ENCODE results near the gene FAM169A.
"Not testable (repeated sequence)": the region's sequence is repeated elsewhere in the genome, so short reads cannot be mapped to it uniquely, and the experiment has no call there.

Gene FAM169A

GRCh38 chr5:74798977-74799911 lies 66.9 kb downstream of the FAM169A start:
- peak; percentile 79 for DNase-seq (ENCODE audit: low spot score)

DNA sequence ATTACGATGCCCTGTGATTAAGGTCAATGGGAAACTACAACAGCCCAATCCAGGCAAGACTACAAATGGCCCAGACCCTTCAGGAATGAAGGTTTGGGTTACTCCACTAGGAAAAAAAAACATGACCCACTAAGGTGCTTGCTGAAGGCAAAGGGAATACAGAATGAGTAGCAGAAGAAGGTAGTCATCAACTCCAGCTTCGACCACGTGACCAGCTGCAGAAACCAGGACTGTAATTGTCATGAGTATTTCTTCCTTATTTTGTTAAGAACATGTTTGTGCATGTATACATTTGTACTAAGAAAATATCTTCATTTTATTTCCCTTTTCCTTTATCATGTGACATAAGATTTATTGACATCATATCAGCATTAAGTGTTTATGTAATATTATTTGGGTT lies 74.5 kb downstream of the FAM169A start:
- not testable (repeated sequence) for DNase-seq (ENCODE audit: low spot score)

DNA sequence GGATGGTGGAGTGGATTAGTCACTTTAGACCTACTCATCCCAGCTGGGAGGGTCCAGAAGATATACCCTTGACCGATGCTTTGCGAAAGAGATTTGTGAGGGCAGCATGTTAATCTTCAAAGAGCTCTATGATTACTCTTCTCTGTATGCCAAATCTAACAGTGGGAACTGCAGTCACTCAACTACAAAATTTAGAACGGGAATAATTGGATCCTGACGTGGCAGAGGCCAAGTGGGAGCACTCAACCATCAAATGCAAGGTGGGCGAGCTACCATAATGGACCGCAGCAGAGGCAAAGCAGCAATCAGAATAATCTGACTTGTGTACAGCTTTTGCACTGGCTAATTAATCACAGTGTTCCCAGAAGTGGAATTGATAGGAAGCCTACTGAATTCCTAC lies 78.8 kb downstream of the FAM169A start:
- DNase-seq (ENCODE audit: low spot score): no peak

- DNase-seq (ENCODE audit: low spot score): no peak
Measured at GRCh38 chr5:74786851-74787250, 79.3 kb downstream of the FAM169A start.

DNA sequence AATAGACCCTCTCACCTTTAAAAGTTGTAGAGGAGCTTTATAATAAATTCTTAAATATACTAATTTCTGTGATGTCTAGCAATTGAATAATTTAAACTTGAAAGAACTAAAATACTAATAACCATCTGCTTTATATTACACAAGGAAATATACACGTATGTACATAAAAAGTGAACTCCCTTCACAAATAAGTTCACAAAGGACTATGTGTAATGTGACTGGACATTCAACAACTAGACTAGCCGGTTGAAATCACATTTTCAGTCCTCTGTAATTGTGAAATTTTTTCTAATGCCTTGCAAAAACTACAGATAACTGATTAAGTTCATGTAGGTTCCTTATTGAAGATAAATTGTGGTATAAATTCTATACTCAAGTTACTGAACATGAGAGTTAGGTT lies 87.6 kb downstream of the FAM169A start:
- DNase-seq (ENCODE audit: low spot score): no peak

DNA sequence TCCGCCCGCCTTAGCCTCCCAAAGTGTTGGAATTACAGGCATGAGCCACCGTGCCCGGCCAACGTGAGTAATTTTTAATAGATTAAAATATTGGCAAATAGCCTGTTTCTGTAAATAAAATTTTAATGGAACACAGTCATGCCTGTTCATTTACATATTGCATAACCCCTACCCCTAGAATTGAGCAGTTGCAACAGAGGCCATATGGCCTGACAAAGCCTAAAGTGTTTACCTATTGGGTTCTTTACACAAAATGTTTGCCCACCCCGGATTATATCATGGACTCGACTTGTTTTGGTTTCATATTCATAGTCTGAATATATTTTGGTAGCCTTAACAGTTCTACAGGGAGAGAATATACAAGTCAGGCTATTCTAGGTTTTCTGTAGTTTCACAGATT lies 93.8 kb downstream of the FAM169A start:
- DNase-seq (ENCODE audit: low spot score): no peak

GRCh38 chr5:74767579-74767913 lies 98.6 kb downstream of the FAM169A start:
- no peak for DNase-seq (ENCODE audit: low spot score)

DNA sequence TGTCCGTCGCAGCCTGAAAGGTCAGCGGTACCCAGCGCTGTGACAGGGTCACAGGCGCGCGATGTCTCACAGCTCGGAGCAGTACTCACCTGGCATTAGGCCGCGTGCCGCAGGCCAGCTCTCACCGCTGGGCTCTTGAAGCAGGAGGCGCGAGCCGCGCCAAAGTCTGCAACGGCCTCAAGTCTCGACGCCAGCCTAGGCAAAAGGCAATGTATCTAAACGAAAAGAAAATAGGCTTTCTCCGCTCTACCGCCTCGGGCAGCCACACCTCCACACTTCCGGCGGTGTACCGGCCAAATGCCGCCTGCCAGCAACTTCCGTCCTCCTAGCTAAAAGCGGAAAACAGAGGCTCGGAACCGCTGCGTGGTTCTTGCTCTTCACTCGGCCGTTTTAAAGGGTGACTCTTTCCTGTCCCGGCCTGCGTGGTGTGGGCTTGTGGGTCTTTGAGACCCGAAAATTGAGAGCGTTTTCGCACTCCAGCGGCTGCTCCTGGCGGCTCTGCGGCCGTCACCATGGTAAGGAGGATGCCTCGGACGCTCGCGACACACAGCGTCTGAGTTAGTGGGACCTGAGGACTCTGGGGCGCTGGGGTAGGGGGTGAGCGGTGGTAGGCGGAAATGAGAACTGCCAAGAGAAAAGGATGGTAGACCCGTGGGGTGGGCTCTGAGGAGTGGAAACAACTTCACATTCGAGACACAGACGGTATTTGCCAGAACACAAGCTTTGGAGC lies 99.2 kb downstream of the FAM169A start, which contains the start of the genes GFM2 and NSA2:
Gene GFM2 (minus strand): TSS at position 269 of the 730 bp plus-strand sequence. CDS start 3,375 bp downstream, outside the sequence.
Gene NSA2 (plus strand): TSS at position 401 of the 730 bp plus-strand sequence. CDS start 112 bp downstream, at position 513.
- DNase-seq (ENCODE audit: low spot score): peak; percentile 94

- DNase-seq (ENCODE audit: low spot score): peak; percentile 69
Measured at GRCh38 chr5:74766418-74766848, 99.8 kb downstream of the FAM169A start.

DNA sequence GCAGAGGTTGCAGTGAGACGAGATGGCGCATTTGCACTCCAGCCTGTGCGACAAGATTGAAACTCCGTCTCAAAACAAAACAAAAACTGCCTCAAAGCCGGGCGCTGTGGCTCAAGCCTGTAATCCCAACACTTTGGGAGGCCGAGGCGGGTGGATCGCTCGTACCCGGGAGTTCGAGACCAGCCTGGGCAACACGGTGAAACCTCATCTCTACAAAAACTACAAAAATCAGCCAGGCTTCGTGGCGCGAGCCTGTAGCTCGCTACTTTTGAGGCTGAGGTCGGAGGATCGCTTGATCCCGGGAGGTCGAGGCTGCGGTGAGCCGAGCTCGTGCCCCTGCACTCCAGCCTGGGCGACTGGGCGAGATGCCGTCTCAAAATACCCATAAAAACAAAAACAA lies 100.3 kb downstream of the FAM169A start:
- no peak for DNase-seq (ENCODE audit: low spot score)

GRCh38 chr5:74765201-74765600 lies 101.0 kb downstream of the FAM169A start:
- DNase-seq (ENCODE audit: low spot score): no peak

- no peak for DNase-seq (ENCODE audit: low spot score)
Measured at GRCh38 chr5:74763504-74763903, 102.7 kb downstream of the FAM169A start.

DNA sequence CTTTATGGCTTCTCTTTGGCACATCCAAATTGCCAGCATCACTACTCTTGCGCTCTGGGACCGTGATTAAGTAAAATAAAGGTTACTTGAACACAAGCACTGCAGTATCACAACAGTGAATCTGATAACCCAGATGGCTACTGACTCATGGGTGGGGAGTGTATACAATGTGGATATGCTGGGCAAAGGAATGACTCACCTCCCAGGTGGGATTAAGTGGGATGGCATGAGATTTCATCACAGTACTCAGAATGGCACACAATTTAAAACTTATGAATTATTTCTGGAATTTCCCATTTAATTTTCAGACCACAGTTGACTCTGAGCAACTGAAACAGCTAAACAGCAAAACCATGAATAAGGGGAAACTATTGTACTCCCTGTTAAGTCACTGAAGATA lies 103.6 kb downstream of the FAM169A start:
- DNase-seq (ENCODE audit: low spot score): no peak

DNA sequence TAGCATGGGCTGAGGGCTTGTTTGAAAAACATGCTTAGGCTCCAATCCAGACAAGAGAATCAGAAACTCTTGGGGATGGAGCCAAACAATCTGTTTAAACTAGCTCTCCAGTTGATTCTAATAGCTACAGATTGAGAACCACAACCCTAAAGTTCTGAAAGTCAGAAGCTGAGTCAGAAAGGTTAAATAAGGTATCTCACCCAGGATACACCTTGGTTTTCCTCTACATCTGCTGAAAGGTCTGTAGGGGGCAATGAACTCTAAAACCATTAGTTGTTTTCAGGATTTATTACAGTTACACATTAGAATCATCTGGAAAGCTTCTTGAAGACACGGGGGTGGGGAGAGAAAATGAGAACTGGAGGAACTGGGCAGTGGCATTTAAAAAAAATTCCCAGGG lies 104.9 kb downstream of the FAM169A start:
- no peak for DNase-seq (ENCODE audit: low spot score)

GRCh38 chr5:74748742-74749141 lies 117.4 kb downstream of the FAM169A start:
- not testable (repeated sequence) for DNase-seq (ENCODE audit: low spot score)

GRCh38 chr5:74738406-74738805 lies 127.8 kb downstream of the FAM169A start:
- no peak for DNase-seq (ENCODE audit: low spot score)

GRCh38 chr5:74736759-74737158 lies 129.4 kb downstream of the FAM169A start:
- DNase-seq (ENCODE audit: low spot score): peak; percentile 73

Measured in globus pallidus (tissue), 1 donor.